Measurements from ENCODE around the gene PTCHD1.

The PTCHD1 gene

GRCh38 chrX:23333842-23334520, 668 bp upstream of the PTCHD1 start:
- Histone ChIP-seq H3K4me3 (ENCODE audit: insufficient read length, low read depth) (peak overlapping the region; percentile 46), H3K27me3 (ENCODE audit: insufficient read depth, insufficient read length) (peaks cover 57% of the 10 kb centered on the region), H3K9me3 (ENCODE audit: insufficient read depth, low read length) (no peaks in the 10 kb centered on the region), H3K36me3 (ENCODE audit: insufficient read depth, insufficient read length, low read length) (no peaks in the 10 kb centered on the region), H3K4me1 (ENCODE audit: insufficient read depth, insufficient read length) (peaks cover 2% of the 10 kb centered on the region), H3K9ac (ENCODE audit: insufficient read length, low read depth) (peak overlapping the region; percentile 67)
- TF ChIP-seq YY1 (IDR thresholded peaks at IDR 0.05; ENCODE audit: insufficient read depth, insufficient read length) (no peak), SUZ12 (IDR thresholded peaks at IDR 0.05; ENCODE audit: extremely low read depth, insufficient read depth, insufficient read length) (no peak), ZNF274 (IDR thresholded peaks at IDR 0.05; ENCODE audit: low read depth, low read length) (no peak)
- no peak for DNase-seq (ENCODE audit: low read depth, low spot score)

GRCh38 chrX:23334521-23334847, 165 bp upstream of the PTCHD1 start:
- no peak for DNase-seq (ENCODE audit: low read depth, low spot score)
- H3K4me1 ChIP-seq (ENCODE audit: insufficient read depth, insufficient read length), result peaks cover 2% of the 10 kb centered on the region
- H3K9ac ChIP-seq (ENCODE audit: insufficient read length, low read depth), result peak overlapping the region; percentile 21
- H3K4me3 ChIP-seq (ENCODE audit: insufficient read length, low read depth), result peak overlapping the region; percentile 66
- H3K9me3 ChIP-seq (ENCODE audit: insufficient read depth, low read length), result no peaks in the 10 kb centered on the region
- H3K36me3 ChIP-seq (ENCODE audit: insufficient read depth, insufficient read length, low read length), result no peaks in the 10 kb centered on the region
- peaks cover 57% of the 10 kb centered on the region for H3K27me3 ChIP-seq (ENCODE audit: insufficient read depth, insufficient read length)
- no peak for TF ChIP-seq ZNF274 (IDR thresholded peaks at IDR 0.05; ENCODE audit: low read depth, low read length)
- TF ChIP-seq SUZ12 (IDR thresholded peaks at IDR 0.05; ENCODE audit: extremely low read depth, insufficient read depth, insufficient read length), result no peak
- TF ChIP-seq YY1 (IDR thresholded peaks at IDR 0.05; ENCODE audit: insufficient read depth, insufficient read length), result no peak

GRCh38 chrX:23338334-23338733, 3.7 kb downstream of the PTCHD1 start:
- Histone ChIP-seq H3K4me1 (ENCODE audit: insufficient read depth, insufficient read length) (no peaks in the 10 kb centered on the region), H3K36me3 (ENCODE audit: insufficient read depth, insufficient read length, low read length) (no peaks in the 10 kb centered on the region), H3K9me3 (ENCODE audit: insufficient read depth, low read length) (no peaks in the 10 kb centered on the region), H3K4me3 (ENCODE audit: insufficient read length, low read depth) (no peak overlapping the region), H3K27me3 (ENCODE audit: insufficient read depth, insufficient read length) (peaks cover 28% of the 10 kb centered on the region), H3K9ac (ENCODE audit: insufficient read length, low read depth) (no peak overlapping the region)
- TF ChIP-seq YY1 (IDR thresholded peaks at IDR 0.05; ENCODE audit: insufficient read depth, insufficient read length) (no peak), ZNF274 (IDR thresholded peaks at IDR 0.05; ENCODE audit: low read depth, low read length) (no peak), SUZ12 (IDR thresholded peaks at IDR 0.05; ENCODE audit: extremely low read depth, insufficient read depth, insufficient read length) (no peak)
- DNase-seq (ENCODE audit: low read depth, low spot score), result no peak

GRCh38 chrX:23341452-23341851, 6.8 kb downstream of the PTCHD1 start:
- no peak for DNase-seq (ENCODE audit: low read depth, low spot score)
- peaks cover 4% of the 10 kb centered on the region for H3K27me3 ChIP-seq (ENCODE audit: insufficient read depth, insufficient read length)
- TF ChIP-seq YY1 (IDR thresholded peaks at IDR 0.05; ENCODE audit: insufficient read depth, insufficient read length) (no peak), ZNF274 (IDR thresholded peaks at IDR 0.05; ENCODE audit: low read depth, low read length) (no peak), SUZ12 (IDR thresholded peaks at IDR 0.05; ENCODE audit: extremely low read depth, insufficient read depth, insufficient read length) (no peak)
- no peak overlapping the region for H3K4me3 ChIP-seq (ENCODE audit: insufficient read length, low read depth)
- no peaks in the 10 kb centered on the region for H3K36me3 ChIP-seq (ENCODE audit: insufficient read depth, insufficient read length, low read length)
- H3K9me3 ChIP-seq (ENCODE audit: insufficient read depth, low read length), result no peaks in the 10 kb centered on the region
- H3K4me1 ChIP-seq (ENCODE audit: insufficient read depth, insufficient read length), result no peaks in the 10 kb centered on the region
- no peak overlapping the region for H3K9ac ChIP-seq (ENCODE audit: insufficient read length, low read depth)

GRCh38 chrX:23344238-23344903, 9.7 kb downstream of the PTCHD1 start:
- Histone ChIP-seq H3K4me3 (ENCODE audit: insufficient read length, low read depth) (no peak overlapping the region), H3K4me1 (ENCODE audit: insufficient read depth, insufficient read length) (no peaks in the 10 kb centered on the region), H3K9ac (ENCODE audit: insufficient read length, low read depth) (no peak overlapping the region), H3K36me3 (ENCODE audit: insufficient read depth, insufficient read length, low read length) (no peaks in the 10 kb centered on the region), H3K9me3 (ENCODE audit: insufficient read depth, low read length) (no peaks in the 10 kb centered on the region), H3K27me3 (ENCODE audit: insufficient read depth, insufficient read length) (no peaks in the 10 kb centered on the region)
- no peak for TF ChIP-seq YY1 (IDR thresholded peaks at IDR 0.05; ENCODE audit: insufficient read depth, insufficient read length)
- no peak for DNase-seq (ENCODE audit: low read depth, low spot score)

- Histone ChIP-seq H3K4me3 (ENCODE audit: insufficient read length, low read depth) (no peak overlapping the region), H3K36me3 (ENCODE audit: insufficient read depth, insufficient read length, low read length) (no peaks in the 10 kb centered on the region), H3K9me3 (ENCODE audit: insufficient read depth, low read length) (no peaks in the 10 kb centered on the region), H3K9ac (ENCODE audit: insufficient read length, low read depth) (no peak overlapping the region), H3K27me3 (ENCODE audit: insufficient read depth, insufficient read length) (no peaks in the 10 kb centered on the region), H3K4me1 (ENCODE audit: insufficient read depth, insufficient read length) (no peaks in the 10 kb centered on the region)
- TF ChIP-seq YY1 (IDR thresholded peaks at IDR 0.05; ENCODE audit: insufficient read depth, insufficient read length) (no peak), ZNF274 (IDR thresholded peaks at IDR 0.05; ENCODE audit: low read depth, low read length) (no peak), SUZ12 (IDR thresholded peaks at IDR 0.05; ENCODE audit: extremely low read depth, insufficient read depth, insufficient read length) (no peak)
- no peak for DNase-seq (ENCODE audit: low read depth, low spot score)
Measured at GRCh38 chrX:23344904-23345271, 10.2 kb downstream of the PTCHD1 start.

GRCh38 chrX:23356189-23356588, 21.5 kb downstream of the PTCHD1 start:
- Histone ChIP-seq H3K9ac (ENCODE audit: insufficient read length, low read depth) (no peak overlapping the region), H3K36me3 (ENCODE audit: insufficient read depth, insufficient read length, low read length) (no peaks in the 10 kb centered on the region), H3K27me3 (ENCODE audit: insufficient read depth, insufficient read length) (no peaks in the 10 kb centered on the region), H3K4me1 (ENCODE audit: insufficient read depth, insufficient read length) (no peaks in the 10 kb centered on the region), H3K9me3 (ENCODE audit: insufficient read depth, low read length) (no peaks in the 10 kb centered on the region), H3K4me3 (ENCODE audit: insufficient read length, low read depth) (no peak overlapping the region)
- no peak for DNase-seq (ENCODE audit: low read depth, low spot score)
- TF ChIP-seq YY1 (IDR thresholded peaks at IDR 0.05; ENCODE audit: insufficient read depth, insufficient read length) (no peak), ZNF274 (IDR thresholded peaks at IDR 0.05; ENCODE audit: low read depth, low read length) (no peak), SUZ12 (IDR thresholded peaks at IDR 0.05; ENCODE audit: extremely low read depth, insufficient read depth, insufficient read length) (no peak)
